ENCODE data around the gene AFAP1.

DNA sequence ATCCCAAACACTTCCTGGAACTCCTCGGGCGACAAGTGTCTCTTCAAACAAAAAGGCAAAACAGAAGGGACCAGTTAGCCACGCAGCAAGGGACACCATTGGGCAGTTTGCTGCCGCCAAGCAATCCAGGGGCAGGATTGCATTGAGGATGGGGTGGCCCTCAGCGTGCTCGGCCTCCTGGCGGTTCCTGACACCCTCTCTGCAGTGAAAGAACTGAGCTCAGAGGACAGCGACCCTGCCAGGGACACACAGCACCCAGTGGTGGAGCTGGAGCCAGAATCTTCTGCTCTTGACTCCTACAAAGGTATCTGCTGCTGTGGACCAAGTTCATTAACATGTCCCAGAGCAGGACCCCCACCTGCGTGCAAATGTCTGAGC is 27.4 kb upstream of the AFAP1 start:
- TF ChIP-seq RFX5 (IDR thresholded peaks at IDR 0.05; ENCODE audit: low read depth, low read length) = no peak
- TF ChIP-seq, protein P1, sequence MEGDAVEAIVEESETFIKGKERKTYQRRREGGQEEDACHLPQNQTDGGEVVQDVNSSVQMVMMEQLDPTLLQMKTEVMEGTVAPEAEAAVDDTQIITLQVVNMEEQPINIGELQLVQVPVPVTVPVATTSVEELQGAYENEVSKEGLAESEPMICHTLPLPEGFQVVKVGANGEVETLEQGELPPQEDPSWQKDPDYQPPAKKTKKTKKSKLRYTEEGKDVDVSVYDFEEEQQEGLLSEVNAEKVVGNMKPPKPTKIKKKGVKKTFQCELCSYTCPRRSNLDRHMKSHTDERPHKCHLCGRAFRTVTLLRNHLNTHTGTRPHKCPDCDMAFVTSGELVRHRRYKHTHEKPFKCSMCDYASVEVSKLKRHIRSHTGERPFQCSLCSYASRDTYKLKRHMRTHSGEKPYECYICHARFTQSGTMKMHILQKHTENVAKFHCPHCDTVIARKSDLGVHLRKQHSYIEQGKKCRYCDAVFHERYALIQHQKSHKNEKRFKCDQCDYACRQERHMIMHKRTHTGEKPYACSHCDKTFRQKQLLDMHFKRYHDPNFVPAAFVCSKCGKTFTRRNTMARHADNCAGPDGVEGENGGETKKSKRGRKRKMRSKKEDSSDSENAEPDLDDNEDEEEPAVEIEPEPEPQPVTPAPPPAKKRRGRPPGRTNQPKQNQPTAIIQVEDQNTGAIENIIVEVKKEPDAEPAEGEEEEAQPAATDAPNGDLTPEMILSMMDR (conservative IDR thresholded peaks at IDR 0.05; ENCODE audit: low read depth, low read length) = no peak
- no peak for TF ChIP-seq NFE2L2 (IDR thresholded peaks at IDR 0.05; ENCODE audit: low read depth, low read length)
- TF ChIP-seq, protein P2, sequence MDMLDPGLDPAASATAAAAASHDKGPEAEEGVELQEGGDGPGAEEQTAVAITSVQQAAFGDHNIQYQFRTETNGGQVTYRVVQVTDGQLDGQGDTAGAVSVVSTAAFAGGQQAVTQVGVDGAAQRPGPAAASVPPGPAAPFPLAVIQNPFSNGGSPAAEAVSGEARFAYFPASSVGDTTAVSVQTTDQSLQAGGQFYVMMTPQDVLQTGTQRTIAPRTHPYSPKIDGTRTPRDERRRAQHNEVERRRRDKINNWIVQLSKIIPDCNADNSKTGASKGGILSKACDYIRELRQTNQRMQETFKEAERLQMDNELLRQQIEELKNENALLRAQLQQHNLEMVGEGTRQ (IDR thresholded peaks at IDR 0.05; ENCODE audit: low read depth, low read length) = no peak
- no peak for TF ChIP-seq POLR2A (IDR thresholded peaks at IDR 0.05; ENCODE audit: low read depth, low read length)
- no peak for TF ChIP-seq RCOR1 (IDR thresholded peaks at IDR 0.05; ENCODE audit: insufficient replicate concordance, low read length)
- no peak for TF ChIP-seq MXI1 (IDR thresholded peaks at IDR 0.05; ENCODE audit: borderline replicate concordance, low read depth, low read length)
- TF ChIP-seq MAFK (IDR thresholded peaks at IDR 0.05; ENCODE audit: low read depth, low read length) = no peak
- no peak for TF ChIP-seq SMC3 (IDR thresholded peaks at IDR 0.05; ENCODE audit: low read depth, low read length)
- no peak for TF ChIP-seq BHLHE40 (IDR thresholded peaks at IDR 0.05; ENCODE audit: low read depth, low read length)
- no peak for TF ChIP-seq MAZ (IDR thresholded peaks at IDR 0.05; ENCODE audit: borderline replicate concordance, low read depth, low read length)
- no peak for TF ChIP-seq CEBPB (IDR thresholded peaks at IDR 0.05; ENCODE audit: low read depth, low read length)
- TF ChIP-seq, protein P3, sequence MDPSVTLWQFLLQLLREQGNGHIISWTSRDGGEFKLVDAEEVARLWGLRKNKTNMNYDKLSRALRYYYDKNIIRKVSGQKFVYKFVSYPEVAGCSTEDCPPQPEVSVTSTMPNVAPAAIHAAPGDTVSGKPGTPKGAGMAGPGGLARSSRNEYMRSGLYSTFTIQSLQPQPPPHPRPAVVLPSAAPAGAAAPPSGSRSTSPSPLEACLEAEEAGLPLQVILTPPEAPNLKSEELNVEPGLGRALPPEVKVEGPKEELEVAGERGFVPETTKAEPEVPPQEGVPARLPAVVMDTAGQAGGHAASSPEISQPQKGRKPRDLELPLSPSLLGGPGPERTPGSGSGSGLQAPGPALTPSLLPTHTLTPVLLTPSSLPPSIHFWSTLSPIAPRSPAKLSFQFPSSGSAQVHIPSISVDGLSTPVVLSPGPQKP (IDR thresholded peaks at IDR 0.05; ENCODE audit: borderline replicate concordance, low read depth, low read length) = no peak
- TF ChIP-seq RAD21 (IDR thresholded peaks at IDR 0.05; ENCODE audit: low read length) = no peak

Data from IMR-90 (cell line).